HEK293 (cell line): ENCODE results near the gene HEATR3.

Experiments used
- CTCF ChIA-PET: fragments of 350-600 bp; formaldehyde crosslinking; extraction: SDS; loops from one replicate; lab custom pipeline; 2021; ENCODE audit warnings: antibody characterized with exemption; lab: Yijun Ruan, JAX
- POLR2A ChIA-PET: fragments of 300-600 bp; formaldehyde crosslinking; extraction: SDS; loops from one replicate; lab custom pipeline; 2020; ENCODE audit warnings: antibody characterized with exemption, inconsistent platforms; lab: Yijun Ruan, JAX
- H3K27ac ChIP-seq: fragments of 200-500 bp; sonication (Bioruptor generic); 2 replicates; pipeline ENCODE4 v1.5.1; 2014; ENCODE audit warnings: low read depth, low read length, control low read depth, inconsistent platforms; ENCODE audit errors: extremely low read depth
- H3K36me3 ChIP-seq, 2 experiments: fragments of 200-500 bp in 1 of 2; sonication (Bioruptor generic) in 1 of 2; 1 replicate in 1 of 2; 2 replicates in 1 of 2; pipeline ENCODE4 v1.5.1; 2014 to 2017; ENCODE audit warnings: inconsistent platforms in 2 of 2, low read length in 2 of 2; ENCODE audit not compliant: control insufficient read depth in 2 of 2, insufficient read depth in 1 of 2
- H3K4me1 ChIP-seq: fragments of 200-500 bp; sonication (Bioruptor generic); 2 replicates; pipeline ENCODE4 v1.5.1; 2014; ENCODE audit warnings: mild to moderate bottlenecking, low read length, inconsistent platforms; ENCODE audit not compliant: control insufficient read depth, insufficient read depth
- H3K4me3 ChIP-seq: 2 replicates; pipeline ENCODE4 v1.5.1; 2011; ENCODE audit warnings: low read depth, mild to moderate bottlenecking, control low read depth, low read length, moderate library complexity
- H3K9me3 ChIP-seq: fragments of 200-500 bp; sonication (Bioruptor generic); 2 replicates; pipeline ENCODE4 v1.5.1; 2014; ENCODE audit warnings: low read depth, low read length, inconsistent platforms; ENCODE audit not compliant: control insufficient read depth, insufficient read depth
- HIC1 ChIP-seq: fragments of 450-650 bp; formaldehyde crosslinking; IDR thresholded peaks from 2 replicates; pipeline ENCODE4 v1.5.1; 2016; ENCODE audit warnings: missing biosample characterization, missing genetic modification characterization
- MZF1 ChIP-seq: fragments of 450-650 bp; formaldehyde crosslinking; IDR thresholded peaks from 2 replicates; pipeline ENCODE4 v1.5.1; 2017; ENCODE audit warnings: missing biosample characterization, missing genetic modification characterization, borderline replicate concordance
- OSR2 ChIP-seq: fragments of 450-650 bp; formaldehyde crosslinking; IDR thresholded peaks from 2 replicates; pipeline ENCODE4 v1.5.1; 2016; ENCODE audit warnings: missing biosample characterization, missing genetic modification characterization
- PRDM4 ChIP-seq: fragments of 450-650 bp; formaldehyde crosslinking; IDR thresholded peaks from 2 replicates; pipeline ENCODE4 v1.5.1; 2017; ENCODE audit warnings: missing biosample characterization, missing genetic modification characterization
- PRDM6 ChIP-seq: fragments of 450-650 bp; formaldehyde crosslinking; IDR thresholded peaks from 2 replicates; pipeline ENCODE4 v1.5.1; 2017; ENCODE audit warnings: missing biosample characterization, missing genetic modification characterization
- SETDB1 ChIP-seq: IDR thresholded peaks from one replicate; pipeline ENCODE4 v1.6.1; 2017; ENCODE audit warnings: mild to moderate bottlenecking, low read length, moderate library complexity, mixed read lengths; ENCODE audit not compliant: insufficient read length
- SP7 ChIP-seq: fragments of 450-650 bp; formaldehyde crosslinking; IDR thresholded peaks from 2 replicates; pipeline ENCODE4 v1.5.1; 2016; ENCODE audit warnings: missing biosample characterization, missing genetic modification characterization
- ZBTB26 ChIP-seq: fragments of 450-650 bp; formaldehyde crosslinking; optimal IDR thresholded peaks from 2 replicates; pipeline ENCODE3; 2016; ENCODE audit warnings: missing biosample characterization, mild to moderate bottlenecking, missing genetic modification characterization
- ZFP3 ChIP-seq: fragments of 450-650 bp; formaldehyde crosslinking; IDR thresholded peaks from 2 replicates; pipeline ENCODE4 v1.5.1; 2016; ENCODE audit warnings: low read depth, missing biosample characterization, missing genetic modification characterization
- ZFP41 ChIP-seq: fragments of 450-650 bp; formaldehyde crosslinking; IDR thresholded peaks from 2 replicates; pipeline ENCODE4 v1.5.1; 2016; ENCODE audit warnings: missing biosample characterization, missing genetic modification characterization, borderline replicate concordance
- ZNF146 ChIP-seq: fragments of 450-650 bp; formaldehyde crosslinking; IDR thresholded peaks from 2 replicates; pipeline ENCODE4 v1.5.1; 2016; ENCODE audit warnings: missing biosample characterization, missing genetic modification characterization
- ZNF423 ChIP-seq: fragments of 450-650 bp; formaldehyde crosslinking; IDR thresholded peaks from 2 replicates; pipeline ENCODE4 v1.5.1; 2016; ENCODE audit warnings: missing biosample characterization, missing genetic modification characterization
- ZNF510 ChIP-seq: fragments of 450-650 bp; formaldehyde crosslinking; IDR thresholded peaks from 2 replicates; pipeline ENCODE4 v1.5.1; 2018; ENCODE audit warnings: mild to moderate bottlenecking, missing genetic modification characterization, missing biosample characterization; ENCODE audit not compliant: insufficient replicate concordance
- ZNF529 ChIP-seq: fragments of 450-650 bp; formaldehyde crosslinking; IDR thresholded peaks from 2 replicates; pipeline ENCODE4 v1.5.1; 2017; ENCODE audit warnings: missing genetic modification characterization, missing biosample characterization; ENCODE audit not compliant: insufficient replicate concordance
- ZNF530 ChIP-seq: fragments of 450-650 bp; formaldehyde crosslinking; IDR thresholded peaks from 2 replicates; pipeline ENCODE4 v1.5.1; 2016; ENCODE audit warnings: low read depth, missing biosample characterization, missing genetic modification characterization
- ZNF596 ChIP-seq: fragments of 450-650 bp; IDR thresholded peaks from 2 replicates; pipeline ENCODE4 v1.5.0; 2018; ENCODE audit warnings: missing biosample characterization, mild to moderate bottlenecking, missing genetic modification characterization, moderate library complexity
- ZNF600 ChIP-seq: fragments of 450-650 bp; formaldehyde crosslinking; IDR thresholded peaks from 2 replicates; pipeline ENCODE4 v1.5.1; 2016; ENCODE audit warnings: missing biosample characterization, missing genetic modification characterization
- ZNF626 ChIP-seq: fragments of 450-650 bp; sonication (Bioruptor Pico); formaldehyde crosslinking; IDR thresholded peaks from 2 replicates; pipeline ENCODE4 v1.5.1; 2018; ENCODE audit warnings: missing biosample characterization, missing genetic modification characterization, inconsistent platforms
- ZNF629 ChIP-seq: fragments of 450-650 bp; formaldehyde crosslinking; IDR thresholded peaks from 2 replicates; pipeline ENCODE4 v1.5.1; 2017; ENCODE audit warnings: missing biosample characterization, missing genetic modification characterization
- ZNF639 ChIP-seq: fragments of 450-650 bp; formaldehyde crosslinking; IDR thresholded peaks from 2 replicates; pipeline ENCODE4 v1.5.1; 2016; ENCODE audit warnings: missing biosample characterization, missing genetic modification characterization
- ZNF704 ChIP-seq: fragments of 450-650 bp; formaldehyde crosslinking; IDR thresholded peaks from 2 replicates; pipeline ENCODE4 v1.5.1; 2016; ENCODE audit warnings: missing biosample characterization, missing genetic modification characterization
- ZNF776 ChIP-seq: fragments of 450-650 bp; formaldehyde crosslinking; IDR thresholded peaks from 2 replicates; pipeline ENCODE4 v1.5.0; 2017; ENCODE audit warnings: missing biosample characterization, missing genetic modification characterization, borderline replicate concordance
- ZNF777 ChIP-seq: fragments of 450-650 bp; formaldehyde crosslinking; IDR thresholded peaks from 2 replicates; pipeline ENCODE4 v1.5.1; 2017; ENCODE audit warnings: missing biosample characterization, missing genetic modification characterization, borderline replicate concordance
- ZNF837 ChIP-seq: fragments of 450-650 bp; formaldehyde crosslinking; IDR thresholded peaks from 2 replicates; pipeline ENCODE4 v1.5.1; 2016; ENCODE audit warnings: missing biosample characterization, missing genetic modification characterization
- ZSCAN30 ChIP-seq: fragments of 450-650 bp; IDR thresholded peaks from 2 replicates; pipeline ENCODE4 v1.5.1; 2018; ENCODE audit warnings: missing biosample characterization, mild to moderate bottlenecking, missing genetic modification characterization, moderate library complexity

HEATR3 gene

GRCh38 chr16:50154420-50154950, 88.7 kb downstream of the HEATR3 start (continued):
- TF ChIP-seq ZNF776 (tag by site-specific recombination) (no peak), ZSCAN30 (no peak), ZNF510 (no peak), SP7 (no peak), ZNF423 (tag by site-specific recombination) (no peak), ZNF529 (tag by site-specific recombination) (no peak)

- no peaks in the 10 kb centered on the region for H3K9me3 ChIP-seq
- H3K4me1 ChIP-seq, result peaks cover 3% of the 10 kb centered on the region
- H3K36me3 ChIP-seq, result no peaks in the 10 kb centered on the region; a peak in 1 of 3 replicates
- H3K4me3 ChIP-seq, result no peak overlapping the region
- H3K27ac ChIP-seq, result no peak overlapping the region
- ChIA-PET CTCF (interaction anchor here (1.1 to 2.4 kb wide), 2 partner anchors 12 to 55 kb away, joined by 3 to 18 read pairs; no protein-coding TSS in a partner anchor), POLR2A (interaction anchor here (1.4 kb wide), 1 partner anchor 90 kb away, joined by 7 read pairs; the partner anchor contains the start of gene HEATR3)
- TF ChIP-seq PRDM4 (tag by site-specific recombination) (no peak), ZBTB26 (tag by site-specific recombination) (no peak), MZF1 (tag by site-specific recombination) (0 out of 2 replicates have a peak, but pooled peaks have one; percentile 10), ZNF704 (tag by site-specific recombination) (no peak), SETDB1 (no peak), HIC1 (tag by site-specific recombination) (no peak), ZNF777 (tag by site-specific recombination) (no peak), ZNF837 (tag by site-specific recombination) (no peak), ZNF639 (no peak), ZNF146 (tag by site-specific recombination) (no peak), ZNF596 (tag by site-specific recombination) (no peak), PRDM6 (tag by site-specific recombination) (peak; percentile 85), ZNF600 (tag by site-specific recombination) (no peak), ZNF626 (tag by site-specific recombination) (no peak), ZFP41 (tag by site-specific recombination) (no peak), ZNF530 (tag by site-specific recombination) (no peak), ZFP3 (tag by site-specific recombination) (no peak), ZNF629 (tag by site-specific recombination) (no peak), OSR2 (tag by site-specific recombination) (no peak)
These were observed 90.2 kb downstream of the HEATR3 start for GRCh38 chr16:50155925-50156324.
